Erythroblast (primary cell): ENCODE measurements around the gene FOXP1.

ENCODE experiments used
- DNase-seq, 2 experiments: peaks; one replicate each; lab custom pipeline; 2025; lab: John Stamatoyannopoulos, UW
- GATA1 ChIP-seq: IDR thresholded peaks from 2 replicates; pipeline ENCODE4 v1.6.1; 2011; ENCODE audit warnings: low read depth, mild to moderate bottlenecking, control low read depth, low read length, moderate library complexity
- POLR2A ChIP-seq: IDR thresholded peaks from 2 replicates; pipeline ENCODE4 v1.6.1; 2011; ENCODE audit warnings: mild to moderate bottlenecking, low read length

Gene FOXP1

GRCh38 chr3:71454512-71455403, 128.8 kb downstream of the FOXP1 start:
- DNase-seq = no peak

GRCh38 chr3:71453822-71454511, 129.6 kb downstream of the FOXP1 start:
- DNase-seq = no peak
- TF ChIP-seq POLR2A (no peak), GATA1 (no peak)

More at GRCh38 chr3:71454512-71455403, 128.8 kb downstream of the FOXP1 start:
- TF ChIP-seq GATA1 = no peak
- TF ChIP-seq POLR2A = no peak

GRCh38 chr3:71453319-71453718, 130.2 kb downstream of the FOXP1 start:
- no peak for TF ChIP-seq POLR2A
- no peak for TF ChIP-seq GATA1
- DNase-seq = no peak

GRCh38 chr3:71451812-71452211, 131.7 kb downstream of the FOXP1 start:
- DNase-seq = no peak

GRCh38 chr3:71451060-71451459, 132.5 kb downstream of the FOXP1 start:
- no peak for DNase-seq
- TF ChIP-seq GATA1 (no peak), POLR2A (no peak)

More at GRCh38 chr3:71451812-71452211, 131.7 kb downstream of the FOXP1 start:
- TF ChIP-seq GATA1 (no peak), POLR2A (no peak)

GRCh38 chr3:71450162-71450561, 133.4 kb downstream of the FOXP1 start:
- no peak for DNase-seq
- TF ChIP-seq POLR2A = no peak
- no peak for TF ChIP-seq GATA1

GRCh38 chr3:71447803-71448202, 135.7 kb downstream of the FOXP1 start:
- no peak for DNase-seq
- TF ChIP-seq POLR2A (no peak), GATA1 (no peak)

GRCh38 chr3:71447197-71447596, 136.3 kb downstream of the FOXP1 start:
- DNase-seq = no peak
- no peak for TF ChIP-seq GATA1
- TF ChIP-seq POLR2A = no peak

- DNase-seq = no peak
- no peak for TF ChIP-seq POLR2A
- TF ChIP-seq GATA1 = no peak
These were observed 136.8 kb downstream of the FOXP1 start for GRCh38 chr3:71446734-71447133.

GRCh38 chr3:71446260-71446659, 137.3 kb downstream of the FOXP1 start:
- DNase-seq = no peak
- TF ChIP-seq GATA1 (no peak), POLR2A (no peak)

- no peak for DNase-seq
- no peak for TF ChIP-seq GATA1
These were observed 138.7 kb downstream of the FOXP1 start for GRCh38 chr3:71444861-71445259.

- no peak for DNase-seq
- TF ChIP-seq POLR2A (no peak), GATA1 (no peak)
These were observed 139.3 kb downstream of the FOXP1 start for GRCh38 chr3:71444028-71444860.

- TF ChIP-seq GATA1 (no peak), POLR2A (no peak)
- DNase-seq = no peak
These were observed 140.2 kb downstream of the FOXP1 start for GRCh38 chr3:71443332-71443731.

GRCh38 chr3:71442652-71443042, 140.9 kb downstream of the FOXP1 start:
- no peak for DNase-seq
- no peak for TF ChIP-seq POLR2A
- no peak for TF ChIP-seq GATA1
